ENCODE data around the gene SUCLG2.

- no peak for TF ChIP-seq EZH2 (IDR thresholded peaks at IDR 0.05; ENCODE audit: insufficient read depth, poor library complexity, severe bottlenecking)
- TF ChIP-seq EZH2phosphoT487 (IDR thresholded peaks at IDR 0.05; ENCODE audit: insufficient read depth, low read depth), result no peak
These were observed 184.2 kb downstream of the SUCLG2 start for GRCh38 chr3:67470207-67470606.
